Measurements from ENCODE around the gene GEMIN2. TPM values are rescaled to one million over a fixed set of nuclear protein-coding genes. Genes with fewer than 3 reads are reported as not detected.
"Not testable (repeated sequence)": the region's sequence is repeated elsewhere in the genome, so short reads cannot be mapped to it uniquely, and the experiment has no call there.

The GEMIN2 gene
- total RNA-seq, 4 donors from 2014 or later, result 9.9 to 19.5 (median 13.0) TPM

- H3K27ac ChIP-seq, result no peak overlapping the region
- DNase-seq (ENCODE audit: low spot score in 2 of 2), result no peak
- H3K4me1 ChIP-seq, result peaks cover 4% of the 10 kb centered on the region
- H3K9me3 ChIP-seq, result no peaks in the 10 kb centered on the region
- 88% methylated on average over 3 of the region's 3 CpGs for WGBS
- TF ChIP-seq POLR2AphosphoS5 (IDR thresholded peaks at IDR 0.05) (no peak), EP300 (IDR thresholded peaks at IDR 0.05) (no peak), CTCF (IDR thresholded peaks at IDR 0.05) (no peak), POLR2A (IDR thresholded peaks at IDR 0.05) (no peak)
- no peak overlapping the region for H3K4me3 ChIP-seq
- H3K36me3 ChIP-seq, result peaks cover 49% of the 10 kb centered on the region
- H3K27me3 ChIP-seq, result no peaks in the 10 kb centered on the region
Measured at GRCh38 chr14:39094515-39094914, 19.6 kb upstream of the GEMIN2 start.

- Histone ChIP-seq H3K27ac (no peak overlapping the region), H3K4me3 (no peak overlapping the region), H3K4me1 (peaks cover 11% of the 10 kb centered on the region), H3K27me3 (no peaks in the 10 kb centered on the region), H3K9me3 (no peaks in the 10 kb centered on the region), H3K36me3 (peaks cover 23% of the 10 kb centered on the region)
- 50% methylated on average over 3 of the region's 3 CpGs for WGBS
- no peak for DNase-seq (ENCODE audit: low spot score in 2 of 2)
- TF ChIP-seq POLR2A (IDR thresholded peaks at IDR 0.05), result no peak
- no peak for TF ChIP-seq CTCF (IDR thresholded peaks at IDR 0.05)
- TF ChIP-seq EP300 (IDR thresholded peaks at IDR 0.05), result no peak
- TF ChIP-seq POLR2AphosphoS5 (IDR thresholded peaks at IDR 0.05), result no peak
Measured at GRCh38 chr14:39097159-39097558, 17.0 kb upstream of the GEMIN2 start.

GRCh38 chr14:39099215-39099614 is 14.9 kb upstream of the GEMIN2 start:
- DNase-seq (ENCODE audit: low spot score in 2 of 2); H3K27ac ChIP-seq; H3K27me3 ChIP-seq; H3K4me3 ChIP-seq; H3K9me3 ChIP-seq: not testable (repeated sequence)
- 93% methylated on average over 10 of the region's 10 CpGs for WGBS
- Histone ChIP-seq H3K36me3 (peaks cover 13% of the 10 kb centered on the region), H3K4me1 (peaks cover 24% of the 10 kb centered on the region)

- no peak overlapping the region for H3K4me3 ChIP-seq
- H3K9me3 ChIP-seq, result no peaks in the 10 kb centered on the region
- no peaks in the 10 kb centered on the region for H3K27me3 ChIP-seq
- TF ChIP-seq EP300 (IDR thresholded peaks at IDR 0.05) (no peak), POLR2A (IDR thresholded peaks at IDR 0.05) (no peak), CTCF (IDR thresholded peaks at IDR 0.05) (no peak), POLR2AphosphoS5 (IDR thresholded peaks at IDR 0.05) (no peak)
- DNase-seq (ENCODE audit: low spot score in 2 of 2), result no peak
- peaks cover 9% of the 10 kb centered on the region for H3K36me3 ChIP-seq
- H3K27ac ChIP-seq, result no peak overlapping the region
- peaks cover 29% of the 10 kb centered on the region for H3K4me1 ChIP-seq
Measured at GRCh38 chr14:39099748-39100147, 14.4 kb upstream of the GEMIN2 start.

GRCh38 chr14:39102265-39102968 is 11.7 kb upstream of the GEMIN2 start:
- H3K36me3 ChIP-seq, result no peaks in the 10 kb centered on the region
- peak overlapping the region; percentile 88 for H3K27ac ChIP-seq
- no peaks in the 10 kb centered on the region for H3K27me3 ChIP-seq
- no peak for DNase-seq (ENCODE audit: low spot score in 2 of 2)
- no peaks in the 10 kb centered on the region for H3K9me3 ChIP-seq
- peak overlapping the region; percentile 82 for H3K4me3 ChIP-seq
- peaks cover 29% of the 10 kb centered on the region for H3K4me1 ChIP-seq
- TF ChIP-seq POLR2A (IDR thresholded peaks at IDR 0.05) (no peak), CTCF (IDR thresholded peaks at IDR 0.05) (no peak), POLR2AphosphoS5 (IDR thresholded peaks at IDR 0.05) (no peak), EP300 (IDR thresholded peaks at IDR 0.05) (no peak)
- WGBS, result 1% methylated on average over 21 of the region's 23 CpGs

Measured in suprapubic skin (tissue), 4 donors.